Measurements from ENCODE around the gene SAMD8.
A peak's percentile ranks its signal among the peaks of the same experiment; 100 is the strongest.
"Not testable (repeated sequence)": the region's sequence is repeated elsewhere in the genome, so short reads cannot be mapped to it uniquely, and the experiment has no call there.

SAMD8 gene

DNA sequence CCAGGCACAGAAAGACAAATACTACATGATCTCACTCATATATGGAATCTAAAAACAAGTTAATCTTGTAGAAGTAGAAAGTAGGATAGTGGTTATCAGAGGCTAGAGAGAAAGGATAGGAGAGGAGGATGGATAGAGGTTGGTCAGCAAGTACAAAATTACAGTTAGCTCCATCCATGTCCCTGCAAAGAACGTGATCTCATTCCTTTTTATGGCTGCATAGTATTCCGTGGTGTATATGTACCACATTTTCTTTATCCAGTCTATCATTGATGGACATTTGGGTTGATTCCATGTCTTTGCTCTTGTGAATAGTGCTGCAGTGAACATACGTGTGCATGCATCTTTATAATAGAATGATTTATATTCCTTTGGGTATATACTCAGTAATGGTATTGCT lies 22.2 kb downstream of the SAMD8 start:
- FAIRE-seq; DNase-seq (ENCODE audit: insufficient read length, low spot score): not testable (repeated sequence)

- DNase-seq (ENCODE audit: insufficient read length, low spot score) (no peak), FAIRE-seq (no peak)
These were observed 24.9 kb downstream of the SAMD8 start for GRCh38 chr10:75136346-75136745.

GRCh38 chr10:75137533-75138438 lies 26.3 kb downstream of the SAMD8 start:
- DNase-seq (ENCODE audit: insufficient read length, low spot score) (peak; percentile 24), FAIRE-seq (peak; percentile 63)

DNA sequence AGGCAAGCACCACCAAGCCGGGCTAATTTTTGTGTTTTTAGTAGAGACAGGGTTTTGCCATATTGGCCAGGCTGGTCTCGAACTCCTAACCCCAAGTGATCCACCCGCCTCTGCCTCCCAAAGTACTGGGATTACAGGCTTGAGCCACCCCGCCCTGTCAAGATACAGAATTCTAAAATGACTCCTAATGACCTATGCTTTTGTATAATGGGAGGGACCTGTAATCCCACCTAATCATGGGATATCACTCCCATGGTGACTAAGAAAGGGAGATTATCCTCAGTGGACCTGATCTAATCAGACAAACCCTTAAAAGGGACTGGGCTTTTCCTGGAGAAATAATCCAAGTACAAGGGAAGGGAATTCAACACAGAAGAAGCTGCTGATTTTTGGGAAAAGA lies 28.8 kb downstream of the SAMD8 start:
- FAIRE-seq = no peak
- no peak for DNase-seq (ENCODE audit: insufficient read length, low spot score)

DNA sequence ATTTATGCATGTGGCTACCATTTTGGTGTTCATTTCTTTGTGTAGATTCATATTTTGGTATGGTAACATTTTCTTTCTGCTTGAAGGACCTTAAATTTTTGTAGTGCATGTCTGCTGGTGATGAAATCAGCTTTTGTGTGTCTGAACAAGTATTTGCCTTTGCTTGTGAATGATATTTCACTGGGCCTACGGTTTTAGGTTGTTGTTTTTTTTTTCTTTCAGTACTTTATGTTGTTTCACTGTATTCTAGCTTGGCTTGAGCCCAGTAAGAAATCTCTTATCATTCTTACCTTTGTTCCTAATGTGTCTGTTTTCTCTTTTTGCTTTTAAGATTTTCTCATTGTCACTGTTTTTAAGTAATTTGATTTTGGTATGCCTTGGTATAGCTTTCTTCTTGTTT lies 31.9 kb downstream of the SAMD8 start:
- DNase-seq (ENCODE audit: insufficient read length, low spot score) = no peak
- no peak for FAIRE-seq

GRCh38 chr10:75145590-75145989 lies 34.1 kb downstream of the SAMD8 start:
- no peak for DNase-seq (ENCODE audit: insufficient read length, low spot score)
- no peak for FAIRE-seq

GRCh38 chr10:75146780-75147179 lies 35.3 kb downstream of the SAMD8 start:
- DNase-seq (ENCODE audit: insufficient read length, low spot score) = no peak
- no peak for FAIRE-seq

GRCh38 chr10:75150656-75151055 lies 39.2 kb downstream of the SAMD8 start:
- FAIRE-seq (no peak), DNase-seq (ENCODE audit: insufficient read length, low spot score) (no peak)

- DNase-seq (ENCODE audit: insufficient read length, low spot score) (no peak), FAIRE-seq (no peak)
These were observed 48.1 kb downstream of the SAMD8 start for GRCh38 chr10:75159519-75159918.

DNA sequence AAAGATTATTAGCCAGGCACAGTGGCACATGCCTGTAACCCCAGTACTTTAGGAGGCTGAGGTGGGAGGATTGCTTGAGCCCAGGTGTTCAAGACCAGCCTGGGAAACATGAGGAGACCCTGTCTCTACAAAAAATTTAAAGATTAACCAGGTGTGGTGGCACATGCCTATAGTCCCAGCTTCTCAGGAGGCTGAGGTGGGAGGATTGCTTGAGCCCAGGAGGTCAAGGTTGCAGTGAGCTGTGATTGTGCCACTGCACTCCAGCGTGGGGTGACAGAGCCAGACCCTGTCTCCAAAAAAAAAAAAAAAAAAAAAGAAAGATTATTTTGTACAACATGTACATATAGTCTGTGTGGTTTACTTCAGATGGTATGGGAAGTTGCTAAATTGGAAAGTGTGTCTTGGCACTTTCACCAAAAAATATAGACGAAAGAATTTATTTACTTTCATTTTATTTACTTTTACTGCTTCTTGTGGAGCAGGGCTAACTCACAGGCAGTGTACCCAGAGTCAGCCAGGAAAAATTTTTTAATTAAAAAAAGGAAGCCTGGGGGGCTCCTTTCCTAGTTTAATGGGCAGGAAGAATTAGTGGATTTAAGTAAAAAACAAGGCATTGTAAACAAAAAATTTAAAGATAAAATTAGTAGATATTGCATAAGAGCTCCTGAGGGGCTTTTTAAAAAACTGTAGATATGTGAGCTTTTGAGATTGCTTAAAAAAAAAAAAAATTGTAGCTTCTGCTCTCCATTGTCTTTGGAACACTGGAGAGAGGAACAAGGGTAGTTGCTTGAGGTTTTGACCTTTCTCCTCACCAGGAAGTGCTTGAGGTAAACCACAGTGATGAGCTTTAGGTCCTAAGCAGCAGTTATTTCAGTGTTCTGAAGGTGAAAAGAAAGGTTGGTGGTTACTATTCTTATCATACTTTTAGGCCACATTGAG lies 54.5 kb downstream of the SAMD8 start:
- no peak for DNase-seq (ENCODE audit: insufficient read length, low spot score)
- FAIRE-seq = no peak

DNA sequence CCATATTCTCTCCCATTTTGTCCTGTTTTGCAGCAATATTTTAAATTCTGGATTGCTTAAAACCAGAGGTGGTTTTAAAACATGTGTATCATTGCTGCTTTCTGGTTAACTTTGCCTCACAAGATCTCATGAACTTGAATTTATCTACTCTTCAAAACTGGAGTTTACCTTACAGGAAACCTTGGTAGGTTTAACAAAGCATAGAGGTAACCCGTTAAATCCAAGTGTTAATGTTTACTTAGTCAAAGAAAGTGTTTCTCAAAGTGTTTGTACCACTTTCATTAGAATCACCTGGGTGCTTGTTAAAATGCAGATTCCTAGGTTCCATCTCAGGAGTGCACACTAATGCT lies 55.1 kb downstream of the SAMD8 start:
- no peak for FAIRE-seq
- DNase-seq (ENCODE audit: insufficient read length, low spot score) = no peak

DNA sequence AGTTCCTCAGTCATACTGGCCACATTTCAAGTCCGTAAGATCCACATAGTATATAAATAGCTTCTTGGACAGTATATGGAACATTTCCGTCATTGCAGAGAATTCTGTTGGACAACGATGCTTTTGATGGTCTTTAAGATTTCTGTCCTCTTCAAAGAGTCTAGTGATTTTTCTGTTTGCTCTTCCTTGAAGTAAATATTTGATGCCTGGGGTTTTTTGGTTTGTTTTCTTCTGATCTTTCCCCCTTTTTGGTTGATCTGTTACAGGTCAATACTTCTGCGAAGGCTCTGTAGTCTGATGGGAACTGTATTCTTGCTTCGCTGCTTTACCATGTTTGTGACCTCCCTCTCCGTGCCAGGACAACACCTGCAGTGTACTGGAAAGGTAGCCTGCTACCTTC lies 56.8 kb downstream of the SAMD8 start:
- no peak for FAIRE-seq
- DNase-seq (ENCODE audit: insufficient read length, low spot score) = no peak

GRCh38 chr10:75170215-75170614 lies 58.8 kb downstream of the SAMD8 start:
- DNase-seq (ENCODE audit: insufficient read length, low spot score) = no peak
- FAIRE-seq = no peak

DNA sequence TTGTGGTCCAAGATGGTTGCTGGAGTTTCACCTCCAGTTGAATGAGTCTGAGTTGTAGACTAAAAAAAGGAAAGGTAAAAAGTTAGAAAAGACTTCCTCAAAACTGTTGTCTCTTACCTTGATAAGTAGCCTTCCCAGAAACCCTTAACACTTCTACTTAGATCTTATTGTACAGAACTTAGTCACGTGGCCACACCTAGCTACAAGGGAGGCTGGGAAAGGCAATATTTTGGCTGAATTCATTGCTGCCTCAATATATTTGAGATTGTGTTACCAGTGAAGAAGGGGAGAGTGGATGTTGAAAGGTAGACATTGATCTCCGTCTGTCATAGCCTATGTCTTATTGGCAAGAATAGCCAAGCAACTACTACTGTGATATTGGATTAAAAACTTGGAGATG lies 63.6 kb downstream of the SAMD8 start:
- DNase-seq (ENCODE audit: insufficient read length, low spot score) = no peak
- no peak for FAIRE-seq

DNA sequence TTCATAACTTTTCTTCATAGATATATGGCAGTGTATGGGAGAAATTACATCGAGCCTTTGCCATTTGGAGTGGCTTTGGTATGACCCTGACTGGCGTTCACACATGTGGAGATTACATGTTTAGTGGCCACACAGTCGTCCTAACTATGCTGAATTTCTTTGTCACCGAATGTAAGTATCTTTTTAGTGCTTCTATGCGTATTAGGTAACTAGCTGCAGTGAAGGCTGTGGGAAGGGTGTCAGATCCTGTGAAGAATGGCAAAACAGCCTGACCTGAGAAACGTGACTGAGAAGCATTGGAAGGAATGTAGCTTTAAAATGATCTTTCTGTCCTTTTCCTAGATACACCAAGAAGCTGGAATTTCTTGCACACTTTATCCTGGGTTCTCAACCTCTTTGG lies 64.6 kb downstream of the SAMD8 start:
- no peak for DNase-seq (ENCODE audit: insufficient read length, low spot score)
- FAIRE-seq = no peak

- no peak for DNase-seq (ENCODE audit: insufficient read length, low spot score)
- FAIRE-seq = no peak
These were observed 65.3 kb downstream of the SAMD8 start for GRCh38 chr10:75176736-75177135.

DNA sequence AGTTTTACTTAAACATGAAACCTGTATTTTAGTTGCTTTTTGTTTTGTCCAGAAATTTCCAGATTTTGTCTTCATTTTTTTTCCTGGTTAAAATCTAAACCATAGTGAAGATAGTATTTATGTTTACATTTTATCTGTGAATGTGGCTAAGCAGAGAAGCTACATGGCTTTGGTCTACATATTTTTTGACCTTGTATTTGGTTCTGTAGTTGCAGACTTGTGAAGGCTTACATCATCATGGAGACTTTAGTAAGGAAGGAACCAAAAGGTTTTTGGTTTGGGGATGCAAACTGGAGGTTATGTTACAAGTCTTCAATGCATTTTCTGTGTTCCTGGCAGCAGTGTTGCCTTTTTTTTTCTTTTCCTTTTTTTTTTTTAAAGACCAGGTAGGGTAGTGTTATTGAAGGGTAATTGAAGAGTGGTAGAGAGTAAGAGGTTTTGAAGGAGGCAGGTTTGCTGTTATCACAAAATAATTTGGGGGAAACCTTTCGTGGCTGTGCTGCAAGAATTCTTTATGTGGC lies 68.3 kb downstream of the SAMD8 start:
- FAIRE-seq (no peak), DNase-seq (ENCODE audit: insufficient read length, low spot score) (no peak)

DNA sequence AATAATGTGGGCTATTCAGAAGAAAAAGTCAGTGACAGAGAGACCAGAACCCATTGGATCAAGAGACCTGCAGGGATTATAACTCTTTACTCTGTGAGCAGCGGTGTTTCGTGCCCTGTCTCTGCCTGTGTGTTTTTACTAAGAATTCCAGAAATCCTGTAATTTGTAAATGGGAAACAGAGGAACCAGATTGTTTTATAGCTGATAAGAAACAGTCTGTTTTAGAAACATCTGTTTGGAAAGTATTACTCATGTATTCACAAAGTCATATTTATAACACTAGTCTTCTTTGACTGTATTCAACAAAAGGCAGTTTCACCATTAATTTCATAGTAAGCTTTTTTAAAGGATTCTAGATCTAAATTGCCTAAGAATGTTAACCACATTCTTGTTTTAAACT lies 69.1 kb downstream of the SAMD8 start:
- FAIRE-seq (no peak), DNase-seq (ENCODE audit: insufficient read length, low spot score) (no peak)

DNA sequence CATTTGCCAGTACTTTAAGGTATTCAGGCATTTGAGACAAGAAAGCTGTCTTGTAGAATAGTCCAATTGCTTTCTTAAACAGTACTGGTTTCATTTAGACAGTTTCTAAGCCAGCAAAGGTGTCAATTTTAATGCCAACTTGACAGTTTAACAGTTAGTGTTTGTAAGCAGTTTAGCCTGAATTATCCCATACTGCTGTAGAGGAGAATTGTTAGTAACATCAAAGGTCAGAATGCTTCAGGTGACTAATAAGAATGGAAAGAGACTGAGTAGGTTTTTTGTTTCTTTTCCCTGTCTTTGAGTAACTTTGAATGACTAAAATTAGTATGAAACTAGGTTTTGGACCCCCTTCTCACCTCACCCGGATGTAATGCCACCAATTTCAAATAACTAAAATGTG lies 69.6 kb downstream of the SAMD8 start:
- DNase-seq (ENCODE audit: insufficient read length, low spot score) = no peak
- no peak for FAIRE-seq

DNA sequence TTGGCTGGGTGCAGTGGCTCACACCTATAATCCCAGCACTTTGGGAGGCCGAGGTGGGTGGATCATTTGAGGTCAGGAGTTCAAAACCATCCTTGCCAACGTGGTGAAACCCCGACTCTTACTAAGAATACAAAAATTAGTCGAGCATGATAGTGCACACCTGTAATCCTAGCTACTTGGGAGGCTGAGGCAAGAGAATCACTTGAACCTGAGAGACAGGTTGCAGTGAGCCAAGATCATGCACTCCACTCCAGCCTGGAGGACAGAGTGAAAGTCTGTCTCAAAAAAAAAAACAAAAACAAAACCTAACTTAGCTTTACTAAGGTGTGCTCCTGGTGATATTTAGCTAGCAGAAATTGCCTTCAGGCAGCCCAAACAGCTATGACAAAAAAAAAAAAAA lies 74.9 kb downstream of the SAMD8 start:
- DNase-seq (ENCODE audit: insufficient read length, low spot score) (no peak), FAIRE-seq (no peak)

DNA sequence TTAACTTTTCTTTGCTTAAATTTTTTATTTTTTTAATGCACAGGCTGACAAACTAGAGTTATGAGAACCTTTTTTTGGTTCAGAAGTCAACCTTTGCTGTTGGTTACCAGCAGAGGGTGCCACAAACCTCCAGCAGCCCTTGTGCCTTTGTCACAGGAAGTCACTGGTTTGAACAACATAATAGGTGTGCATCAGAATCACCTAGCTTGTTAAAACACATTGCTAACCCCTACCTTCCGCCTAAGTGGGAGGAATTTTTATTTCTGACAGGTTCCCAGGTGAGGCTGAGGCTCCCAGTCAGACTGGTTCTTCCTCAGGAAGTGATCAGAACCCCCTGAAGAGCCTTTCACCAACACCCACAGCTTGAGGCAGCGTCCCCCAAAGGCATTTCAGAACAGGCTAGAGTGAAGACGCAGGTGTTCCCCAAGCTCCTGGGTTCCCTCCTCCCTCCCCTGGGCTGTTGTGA lies 76.5 kb downstream of the SAMD8 start:
- FAIRE-seq (no peak), DNase-seq (ENCODE audit: insufficient read length, low spot score) (peak; percentile 61)
